Upper lobe of left lung (tissue), 6 donors: ENCODE measurements around the gene BBIP1. TPM values are rescaled to one million over a fixed set of nuclear protein-coding genes. Genes with fewer than 3 reads are reported as not detected.

Source experiments
- ATAC-seq, 2 donors: fragments of 200-7000 bp; cut with Tn5 transposase; one replicate each; pipeline ENCODE4 v1.9.1; 2022; ENCODE audit warnings: mild to moderate bottlenecking in 2 of 2, moderate library complexity in 2 of 2; ENCODE audit not compliant: low FRiP score in 2 of 2
- DNase-seq, 2 donors: peaks; one replicate each; pipeline ENCODE4 v3.0.0-alpha.2; 2019 to 2020
- H3K27ac ChIP-seq, 4 donors: fragments of 200-600 bp; sonication (generic); one replicate each; pipeline ENCODE4 v1.5.1; 2016 to 2019
- H3K27me3 ChIP-seq, 4 donors: fragments of 200-600 bp; sonication (generic); one replicate each; pipeline ENCODE4 v1.5.1; 2017 to 2019
- H3K36me3 ChIP-seq, 4 donors: fragments of 200-600 bp; sonication (generic); one replicate each; pipeline ENCODE4 v1.5.1; 2016 to 2019
- H3K4me1 ChIP-seq, 4 donors: fragments of 200-600 bp; sonication (generic); one replicate each; pipeline ENCODE4 v1.5.1; 2018 to 2019
- H3K4me3 ChIP-seq, 4 donors: fragments of 200-600 bp; sonication (generic); one replicate each; pipeline ENCODE4 v1.5.1; 2017 to 2019; ENCODE audit warnings: mild to moderate bottlenecking in 2 of 4, moderate library complexity in 1 of 4
- H3K9me3 ChIP-seq, 4 donors: fragments of 200-600 bp; sonication (generic); one replicate each; pipeline ENCODE4 v1.5.1; 2018 to 2019
- CTCF ChIP-seq, 6 experiments: fragments of 450-650 bp in 4 of 6; fragments of 200-600 bp in 2 of 6; sonication (generic) in 2 of 6; IDR thresholded peaks; one replicate each; pipeline ENCODE4 v1.5.1; 2016 to 2019; ENCODE audit warnings: antibody characterized with exemption in 6 of 6
- EP300 ChIP-seq, 4 donors: sonication (generic); formaldehyde crosslinking; IDR thresholded peaks; one replicate each; pipeline ENCODE4 v1.5.1; 2017; ENCODE audit warnings: antibody characterized with exemption in 4 of 4, control low read depth in 2 of 4
- POLR2A ChIP-seq, 4 donors: fragments of 450-650 bp; IDR thresholded peaks; one replicate each; pipeline ENCODE4 v1.5.1; 2016 to 2017; ENCODE audit warnings: antibody characterized with exemption in 4 of 4, mild to moderate bottlenecking in 2 of 4
- POLR2AphosphoS5 ChIP-seq, 2 donors: sonication (generic); formaldehyde crosslinking; IDR thresholded peaks; one replicate each; pipeline ENCODE4 v1.5.1; 2017; ENCODE audit warnings: antibody characterized with exemption in 2 of 2
- WGBS, 2 donors: methylation state at CpG; one replicate each; pipeline ENCODE4 v1.1.5; 2017 to 2018; 5-methylcytosine and 5-hydroxymethylcytosine counted together
- total RNA-seq, 6 donors: library from RNA; depleted of rRNA in 4 of 6; stranded (reverse); fragments of >200 nt in 4 of 6; gene quantifications; one replicate each; pipeline versions ENCODE4 v1.1.0 to v1.2.1, GENCODE V29; 2016 to 2021
- donor health status: DM: no; HTN: no; CAD: no; lungs with moderate emphysema.
- donor health status: DM: no; HTN: yes; CAD: no; lungs with severe emphysema.

The BBIP1 gene
- total RNA-seq, 6 donors from 2014 or later = 3.4 to 27.4 (median 19.4) TPM

GRCh38 chr10:110852255-110852896 lies 66.6 kb downstream of the BBIP1 start:
- H3K27me3 ChIP-seq = no peaks in the 10 kb centered on the region
- 62 to 72% methylated on average over 7 of the region's 7 CpGs for WGBS, 2 donors
- H3K27ac ChIP-seq = no peak overlapping the region
- no peak overlapping the region for H3K4me3 ChIP-seq
- H3K4me1 ChIP-seq = peaks cover 2 to 15% (median 10%) of the 10 kb centered on the region in 4 donors
- no peaks in the 10 kb centered on the region for H3K36me3 ChIP-seq
- ATAC-seq (peak in 1 of 2 donors; percentile 19), DNase-seq (peak in 1 of 2 donors; percentile 75)
- TF ChIP-seq EP300 (IDR thresholded peaks at IDR 0.05) = peak in 1 of 4 donors; percentile 43
- TF ChIP-seq POLR2AphosphoS5 (IDR thresholded peaks at IDR 0.05) = no peak
- H3K9me3 ChIP-seq = no peaks in the 10 kb centered on the region

- H3K27me3 ChIP-seq = no peaks in the 10 kb centered on the region
- no peaks in the 10 kb centered on the region for H3K36me3 ChIP-seq
- no peak for TF ChIP-seq CTCF (IDR thresholded peaks at IDR 0.05)
- no peak for TF ChIP-seq EP300 (IDR thresholded peaks at IDR 0.05)
- TF ChIP-seq POLR2A (IDR thresholded peaks at IDR 0.05) = no peak
- no peak for TF ChIP-seq POLR2AphosphoS5 (IDR thresholded peaks at IDR 0.05)
- H3K4me1 ChIP-seq = peaks cover 0 to 11% (median 7%) of the 10 kb centered on the region in 4 donors
- DNase-seq = no peak
- H3K9me3 ChIP-seq = no peaks in the 10 kb centered on the region
- ATAC-seq = peak in 1 of 2 donors; percentile 49
- no peak overlapping the region for H3K27ac ChIP-seq
- 57 to 70% methylated on average over 8 of the region's 8 CpGs for WGBS, 2 donors
- no peak overlapping the region for H3K4me3 ChIP-seq
Observed at GRCh38 chr10:110851020-110851612, 67.9 kb downstream of the BBIP1 start.

- ATAC-seq = no peak
- no peak for DNase-seq
- WGBS, 2 donors = 83 to 93% methylated on average over 3 of the region's 3 CpGs
- peaks cover 0 to 11% (median 10%) of the 10 kb centered on the region in 4 donors for H3K4me1 ChIP-seq
- H3K9me3 ChIP-seq = no peaks in the 10 kb centered on the region
- no peaks in the 10 kb centered on the region for H3K27me3 ChIP-seq
- no peak for TF ChIP-seq EP300 (IDR thresholded peaks at IDR 0.05)
- TF ChIP-seq POLR2AphosphoS5 (IDR thresholded peaks at IDR 0.05) = no peak
- TF ChIP-seq POLR2A (IDR thresholded peaks at IDR 0.05) = no peak
- no peak for TF ChIP-seq CTCF (IDR thresholded peaks at IDR 0.05)
- H3K36me3 ChIP-seq = no peaks in the 10 kb centered on the region
- no peak overlapping the region for H3K27ac ChIP-seq
- H3K4me3 ChIP-seq = no peak overlapping the region
Observed at GRCh38 chr10:110850099-110850498, 68.9 kb downstream of the BBIP1 start.

Other genes with a start within 250 kb of the BBIP1 start
- 100 to 1,000 TPM in 1 of 6 donors, 10 to 100 TPM in 5; 38.0 to 129 (median 57.1) TPM for gene PDCD4, start 47.3 kb downstream of the BBIP1 start, total RNA-seq
- 100 to 1,000 TPM in 1 of 6 donors, 10 to 100 TPM in 5; 24.2 to 117 (median 41.6) TPM for gene SHOC2, start 424 bp upstream of the BBIP1 start, total RNA-seq
- 1 to 10 TPM; 1.5 to 5.6 (median 2.5) TPM for gene ADRA2A, start 157.8 kb upstream of the BBIP1 start, total RNA-seq